Adrenal gland (tissue), 5 donors: Measurements from ENCODE around the gene SELENOP.

Source experiments
- POLR2A ChIP-seq, 2 donors: fragments of 450-650 bp; IDR thresholded peaks; one replicate each; pipeline ENCODE4 v1.6.1; 2017; ENCODE audit warnings: antibody characterized with exemption in 2 of 2, mild to moderate bottlenecking in 2 of 2, moderate library complexity in 1 of 2
- TF ChIP-seq, protein P1 (sequence below), 6 experiments: fragments of 450-650 bp in 4 of 6; fragments of 200-600 bp in 2 of 6; sonication (generic) in 1 of 6; IDR thresholded peaks; 1 replicate in 5 of 6; 2 replicates in 1 of 6; pipeline versions ENCODE4 v1.5.1 to v1.8.0; 2016 to 2021; ENCODE audit warnings: antibody characterized with exemption in 6 of 6, mild to moderate bottlenecking in 2 of 6, moderate library complexity in 1 of 6
- donor health status: DM: no; HTN: no; CAD: no.

GRCh38 chr5:42799241-42799608 lies 12.5 kb downstream of the SELENOP start:
- TF ChIP-seq, protein P1, sequence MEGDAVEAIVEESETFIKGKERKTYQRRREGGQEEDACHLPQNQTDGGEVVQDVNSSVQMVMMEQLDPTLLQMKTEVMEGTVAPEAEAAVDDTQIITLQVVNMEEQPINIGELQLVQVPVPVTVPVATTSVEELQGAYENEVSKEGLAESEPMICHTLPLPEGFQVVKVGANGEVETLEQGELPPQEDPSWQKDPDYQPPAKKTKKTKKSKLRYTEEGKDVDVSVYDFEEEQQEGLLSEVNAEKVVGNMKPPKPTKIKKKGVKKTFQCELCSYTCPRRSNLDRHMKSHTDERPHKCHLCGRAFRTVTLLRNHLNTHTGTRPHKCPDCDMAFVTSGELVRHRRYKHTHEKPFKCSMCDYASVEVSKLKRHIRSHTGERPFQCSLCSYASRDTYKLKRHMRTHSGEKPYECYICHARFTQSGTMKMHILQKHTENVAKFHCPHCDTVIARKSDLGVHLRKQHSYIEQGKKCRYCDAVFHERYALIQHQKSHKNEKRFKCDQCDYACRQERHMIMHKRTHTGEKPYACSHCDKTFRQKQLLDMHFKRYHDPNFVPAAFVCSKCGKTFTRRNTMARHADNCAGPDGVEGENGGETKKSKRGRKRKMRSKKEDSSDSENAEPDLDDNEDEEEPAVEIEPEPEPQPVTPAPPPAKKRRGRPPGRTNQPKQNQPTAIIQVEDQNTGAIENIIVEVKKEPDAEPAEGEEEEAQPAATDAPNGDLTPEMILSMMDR (IDR thresholded peaks at IDR 0.05): no peak
- TF ChIP-seq POLR2A (IDR thresholded peaks at IDR 0.05): no peak
